Esophagus muscularis mucosa (tissue), 4 donors: Measurements from ENCODE around the gene DSCAML1. TPM values are rescaled to one million over a fixed set of nuclear protein-coding genes. Genes with fewer than 3 reads are reported as not detected.

Source experiments
- DNase-seq: peaks from one replicate; pipeline ENCODE4 v3.0.0-alpha.2; 2017; ENCODE audit errors: extremely low spot score
- H3K27ac ChIP-seq, 4 donors: fragments of 200-600 bp; sonication (generic); replicated peaks in 1 of 4; 1 replicate in 3 of 4; 2 replicates in 1 of 4; pipeline ENCODE4 v1.5.1; 2016 to 2019; ENCODE audit warnings: mild to moderate bottlenecking in 1 of 4
- H3K27me3 ChIP-seq, 4 donors: fragments of 200-600 bp; sonication (generic); one replicate each; pipeline versions ENCODE4 v1.5.1 to v1.6.0; 2016 to 2019
- H3K36me3 ChIP-seq, 4 donors: fragments of 200-600 bp; sonication (generic); one replicate each; pipeline ENCODE4 v1.5.1; 2016 to 2019
- H3K4me1 ChIP-seq, 4 donors: fragments of 200-600 bp; sonication (generic); one replicate each; pipeline ENCODE4 v1.5.1; 2016 to 2019
- H3K4me3 ChIP-seq, 4 donors: fragments of 200-600 bp; sonication (generic); 1 replicate in 2 of 4; 2 replicates in 2 of 4; pipeline ENCODE4 v1.5.1; 2016 to 2019; ENCODE audit warnings: mild to moderate bottlenecking in 4 of 4, moderate library complexity in 1 of 4
- H3K9me3 ChIP-seq, 4 donors: fragments of 200-600 bp; sonication (generic); 1 replicate in 3 of 4; 2 replicates in 1 of 4; pipeline ENCODE4 v1.5.1; 2016 to 2019
- EP300 ChIP-seq: sonication (generic); formaldehyde crosslinking; IDR thresholded peaks from one replicate; pipeline ENCODE4 v1.6.1; 2017; ENCODE audit warnings: antibody characterized with exemption
- POLR2A ChIP-seq: fragments of 450-650 bp; IDR thresholded peaks from one replicate; pipeline ENCODE4 v1.6.1; 2017; ENCODE audit warnings: antibody characterized with exemption, moderate library complexity, mild to moderate bottlenecking, low read depth
- POLR2AphosphoS5 ChIP-seq, 2 donors: sonication (generic); formaldehyde crosslinking; IDR thresholded peaks; one replicate each; pipeline ENCODE4 v1.6.1; 2017; ENCODE audit warnings: antibody characterized with exemption in 2 of 2
- WGBS: methylation state at CpG from one replicate; pipeline ENCODE4 v1.1.5; 2018; 5-methylcytosine and 5-hydroxymethylcytosine counted together
- intact Hi-C: fragments of 100-400 bp; cut with DNase I; formaldehyde crosslinking; loops from one replicate; pipeline ENCODE4 v1.15.1; 2023
- total RNA-seq, 4 donors: library from RNA; depleted of rRNA; stranded (reverse); fragments of >200 nt; gene quantifications; one replicate each; pipeline versions ENCODE4 v1.1.0 to v1.2.1, GENCODE V29; 2016
- TF ChIP-seq, protein P1 (sequence below), 3 experiments: fragments of 200-600 bp in 2 of 3; fragments of 450-650 bp in 1 of 3; sonication (generic) in 2 of 3; IDR thresholded peaks; one replicate each; pipeline ENCODE4 v1.5.1; 2017 to 2019; ENCODE audit warnings: antibody characterized with exemption in 3 of 3, mild to moderate bottlenecking in 2 of 3, moderate library complexity in 1 of 3

The DSCAML1 gene
- total RNA-seq, 4 donors from 2014 or later: 0.50 to 5.8 (median 1.2) TPM

GRCh38 chr11:117414724-117415123 is 382.3 kb downstream of the DSCAML1 start:
- intact Hi-C loops: no loop called here
- Histone ChIP-seq H3K36me3 (peaks cover 3 to 38% (median 21%) of the 10 kb centered on the region in 4 donors), H3K4me3 (no peak overlapping the region), H3K27ac (no peak overlapping the region), H3K9me3 (no peaks in the 10 kb centered on the region), H3K27me3 (peaks cover 0 to under 1% (median 0%) of the 10 kb centered on the region in 4 donors), H3K4me1 (no peaks in the 10 kb centered on the region)
- no peak for TF ChIP-seq EP300
- no peak for TF ChIP-seq POLR2A
- TF ChIP-seq, protein P1, sequence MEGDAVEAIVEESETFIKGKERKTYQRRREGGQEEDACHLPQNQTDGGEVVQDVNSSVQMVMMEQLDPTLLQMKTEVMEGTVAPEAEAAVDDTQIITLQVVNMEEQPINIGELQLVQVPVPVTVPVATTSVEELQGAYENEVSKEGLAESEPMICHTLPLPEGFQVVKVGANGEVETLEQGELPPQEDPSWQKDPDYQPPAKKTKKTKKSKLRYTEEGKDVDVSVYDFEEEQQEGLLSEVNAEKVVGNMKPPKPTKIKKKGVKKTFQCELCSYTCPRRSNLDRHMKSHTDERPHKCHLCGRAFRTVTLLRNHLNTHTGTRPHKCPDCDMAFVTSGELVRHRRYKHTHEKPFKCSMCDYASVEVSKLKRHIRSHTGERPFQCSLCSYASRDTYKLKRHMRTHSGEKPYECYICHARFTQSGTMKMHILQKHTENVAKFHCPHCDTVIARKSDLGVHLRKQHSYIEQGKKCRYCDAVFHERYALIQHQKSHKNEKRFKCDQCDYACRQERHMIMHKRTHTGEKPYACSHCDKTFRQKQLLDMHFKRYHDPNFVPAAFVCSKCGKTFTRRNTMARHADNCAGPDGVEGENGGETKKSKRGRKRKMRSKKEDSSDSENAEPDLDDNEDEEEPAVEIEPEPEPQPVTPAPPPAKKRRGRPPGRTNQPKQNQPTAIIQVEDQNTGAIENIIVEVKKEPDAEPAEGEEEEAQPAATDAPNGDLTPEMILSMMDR (IDR thresholded peaks at IDR 0.05): no peak
- DNase-seq: no peak
- WGBS: 99% methylated on average over 6 of the region's 6 CpGs

GRCh38 chr11:117413616-117414015 is 383.4 kb downstream of the DSCAML1 start:
- 98% methylated on average over 7 of the region's 7 CpGs for WGBS
- Histone ChIP-seq H3K27ac (no peak overlapping the region), H3K4me1 (no peaks in the 10 kb centered on the region), H3K27me3 (no peaks in the 10 kb centered on the region), H3K36me3 (peaks cover 14 to 49% (median 32%) of the 10 kb centered on the region in 4 donors), H3K9me3 (no peaks in the 10 kb centered on the region), H3K4me3 (no peak overlapping the region)
- DNase-seq: no peak
- intact Hi-C loops: no loop called here
- no peak for TF ChIP-seq POLR2A

GRCh38 chr11:117412653-117413275 is 384.3 kb downstream of the DSCAML1 start:
- H3K27me3 ChIP-seq: no peaks in the 10 kb centered on the region
- H3K4me1 ChIP-seq: no peaks in the 10 kb centered on the region
- TF ChIP-seq POLR2AphosphoS5 (IDR thresholded peaks at IDR 0.05) (no peak), POLR2A (no peak), EP300 (no peak)
- TF ChIP-seq, protein P1 (IDR thresholded peaks at IDR 0.05): no peak

GRCh38 chr11:117412176-117412575 is 384.8 kb downstream of the DSCAML1 start:
- Histone ChIP-seq H3K27ac (no peak overlapping the region), H3K4me1 (no peaks in the 10 kb centered on the region), H3K4me3 (no peak overlapping the region), H3K27me3 (no peaks in the 10 kb centered on the region), H3K9me3 (no peaks in the 10 kb centered on the region), H3K36me3 (peaks cover 23 to 62% (median 40%) of the 10 kb centered on the region in 4 donors)
- DNase-seq: no peak
- intact Hi-C loops: no loop called here
- 91% methylated on average over 10 of the region's 10 CpGs for WGBS
- TF ChIP-seq EP300: no peak
- no peak for TF ChIP-seq POLR2A
- TF ChIP-seq, protein P1 (IDR thresholded peaks at IDR 0.05): no peak
- TF ChIP-seq POLR2AphosphoS5 (IDR thresholded peaks at IDR 0.05): no peak

More at GRCh38 chr11:117412653-117413275, 384.3 kb downstream of the DSCAML1 start:
- Histone ChIP-seq H3K4me3 (no peak overlapping the region), H3K36me3 (peaks cover 23 to 58% (median 39%) of the 10 kb centered on the region in 4 donors), H3K27ac (no peak overlapping the region), H3K9me3 (no peaks in the 10 kb centered on the region)
- 85% methylated on average over 8 of the region's 8 CpGs for WGBS
- intact Hi-C loops: no loop called here
- no peak for DNase-seq

DNA sequence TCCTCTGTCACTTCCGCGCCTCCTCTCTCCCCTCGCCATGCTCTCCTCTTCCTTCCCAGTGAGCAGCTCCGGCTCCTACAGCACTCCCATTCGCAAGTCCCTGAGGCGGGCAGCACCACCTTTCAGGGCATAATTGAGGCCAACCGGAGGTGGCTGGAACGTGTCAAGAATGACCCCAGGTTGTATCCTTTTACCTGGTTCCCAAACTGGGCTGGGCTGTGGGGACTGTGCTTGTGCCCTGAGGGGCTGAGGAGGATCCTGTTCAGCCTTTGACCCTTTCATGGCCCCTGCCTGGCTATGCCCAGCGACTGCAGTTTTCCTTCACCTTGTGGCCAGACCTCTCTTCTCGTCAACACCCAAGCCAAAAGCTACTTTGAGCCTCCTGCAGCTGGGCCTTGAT is 385.3 kb downstream of the DSCAML1 start:
- H3K4me3 ChIP-seq: no peak overlapping the region
- WGBS: 93% methylated on average over 8 of the region's 10 CpGs
- no peaks in the 10 kb centered on the region for H3K4me1 ChIP-seq
- no peaks in the 10 kb centered on the region for H3K9me3 ChIP-seq
- TF ChIP-seq, protein P1 (IDR thresholded peaks at IDR 0.05): no peak
- TF ChIP-seq EP300 (no peak), POLR2AphosphoS5 (IDR thresholded peaks at IDR 0.05) (no peak), POLR2A (no peak)
- H3K36me3 ChIP-seq: peaks cover 24 to 66% (median 40%) of the 10 kb centered on the region in 4 donors
- no peaks in the 10 kb centered on the region for H3K27me3 ChIP-seq
- no peak for DNase-seq
- intact Hi-C loops: no loop called here
- H3K27ac ChIP-seq: no peak overlapping the region
